ENCODE data around the gene TENM3.
"Not testable (repeated sequence)": the region's sequence is repeated elsewhere in the genome, so short reads cannot be mapped to it uniquely, and the experiment has no call there.

The TENM3 gene

DNA sequence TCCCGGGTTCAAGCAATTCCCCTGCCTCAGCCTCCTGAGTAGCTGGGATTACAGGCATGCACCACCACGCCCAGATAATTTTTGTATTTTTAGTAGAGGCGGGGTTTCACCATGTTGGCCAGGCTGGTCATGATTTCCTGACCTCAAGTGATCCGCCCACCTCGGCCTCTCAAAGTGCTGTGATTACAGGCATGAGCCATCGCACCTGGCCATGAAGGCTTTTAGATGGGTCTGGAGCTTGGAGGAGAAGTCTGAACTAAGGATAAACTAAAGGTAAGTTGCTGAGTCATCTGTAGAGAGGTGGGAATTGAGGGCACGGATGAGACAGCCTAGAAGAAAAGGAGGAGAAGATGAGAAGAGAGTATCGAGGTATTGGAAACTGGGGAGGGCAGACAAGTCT lies at the start of gene TENM3:
Gene TENM3 (plus strand): TSS at position 199 of the 400 bp plus-strand sequence. CDS start 80,619 bp downstream, outside the sequence.
- not testable (repeated sequence) for DNase-seq (ENCODE audit: low spot score)

DNA sequence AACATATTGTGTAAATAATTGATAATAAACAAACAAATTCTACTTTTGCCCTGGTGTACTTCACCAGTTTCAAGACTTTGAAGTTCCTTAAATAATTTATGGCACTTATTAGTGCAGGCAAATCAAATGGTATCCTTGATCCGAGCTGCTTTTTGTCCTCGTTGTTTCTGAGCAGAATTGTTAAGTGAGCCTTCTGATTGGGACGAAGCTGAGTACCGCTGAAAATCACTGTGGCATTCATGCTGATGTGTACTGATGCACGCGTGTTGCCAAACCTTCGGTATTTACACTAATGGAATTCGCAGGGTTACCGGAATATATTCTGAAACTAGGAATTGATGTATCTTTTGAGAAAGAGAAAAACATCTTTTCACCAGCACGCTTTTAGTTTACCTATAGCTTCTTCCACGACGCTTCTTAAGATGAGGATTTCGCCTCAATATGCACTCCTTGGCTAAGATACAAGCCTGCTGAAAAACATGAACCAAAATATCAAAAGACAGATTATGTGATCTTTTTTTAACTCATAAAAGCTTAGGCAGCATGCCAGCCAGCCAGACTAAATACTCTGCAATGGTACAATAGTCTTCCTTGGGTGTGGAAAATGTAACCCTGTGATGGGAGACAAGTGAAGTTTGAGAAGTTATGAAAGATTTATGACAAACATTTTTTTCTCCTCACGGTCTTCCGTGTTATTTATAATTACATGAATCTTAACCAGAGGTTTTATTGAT lies 48.9 kb upstream of the TENM3 start:
- DNase-seq (ENCODE audit: low spot score) = no peak

DNA sequence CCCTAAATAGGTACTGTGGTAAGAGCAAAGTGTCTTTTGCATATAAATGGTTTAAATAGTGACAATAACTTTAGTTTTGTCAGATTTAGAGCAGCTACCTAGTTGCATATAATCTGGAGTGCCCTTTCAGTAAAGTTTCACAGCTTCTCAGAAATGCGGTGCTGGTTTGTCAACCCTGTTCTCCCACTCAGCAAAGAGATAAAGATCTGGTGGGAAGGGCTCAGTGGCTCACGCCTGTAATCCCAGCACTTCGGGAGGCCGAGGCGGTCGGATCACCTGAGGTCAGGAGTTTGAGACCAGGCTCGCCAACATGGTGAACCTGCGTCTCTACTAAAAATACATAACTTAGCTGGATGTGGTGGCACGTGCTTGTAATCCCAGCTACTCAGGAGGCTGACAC lies 45.6 kb upstream of the TENM3 start:
- DNase-seq (ENCODE audit: low spot score) = no peak

DNA sequence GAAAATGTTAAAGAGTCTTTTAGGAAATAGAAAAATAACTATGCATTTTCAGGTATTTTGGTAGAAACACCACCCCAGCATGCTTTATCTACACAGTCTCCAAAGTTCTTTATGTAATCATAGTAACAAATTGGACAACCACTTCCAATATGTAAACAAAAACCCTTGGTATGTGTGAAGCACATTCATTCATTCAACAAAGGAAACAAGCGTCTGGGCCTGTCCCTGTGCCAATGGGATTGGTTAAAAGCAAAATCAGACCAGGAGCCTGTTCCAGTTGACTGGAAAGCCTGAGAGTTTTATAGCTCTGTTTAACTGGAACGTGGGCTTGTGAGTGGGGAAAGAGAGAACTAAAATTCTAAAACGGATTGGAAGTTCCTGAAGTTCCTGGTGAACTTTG lies 41.3 kb upstream of the TENM3 start:
- DNase-seq (ENCODE audit: low spot score) = no peak

DNA sequence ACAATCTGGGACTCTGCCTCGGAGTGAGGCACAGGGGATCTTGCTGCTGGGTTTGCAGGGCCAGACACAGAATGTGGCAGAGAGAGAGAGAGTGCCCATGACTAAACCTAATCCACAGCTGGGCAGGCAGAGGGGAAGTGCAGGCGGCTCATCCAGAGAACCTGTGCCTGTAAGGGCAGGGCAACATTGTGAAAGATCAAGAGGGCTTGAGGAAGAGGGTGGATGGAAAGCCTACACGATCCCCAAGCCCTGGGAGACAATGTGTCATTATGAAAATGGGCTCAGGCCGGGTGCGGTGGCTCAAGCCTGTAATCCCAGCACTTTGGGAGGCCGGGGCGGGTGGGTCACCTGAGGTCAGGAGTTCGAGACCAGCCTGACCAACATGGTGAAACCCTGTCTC lies 40.6 kb upstream of the TENM3 start:
- no peak for DNase-seq (ENCODE audit: low spot score)

DNA sequence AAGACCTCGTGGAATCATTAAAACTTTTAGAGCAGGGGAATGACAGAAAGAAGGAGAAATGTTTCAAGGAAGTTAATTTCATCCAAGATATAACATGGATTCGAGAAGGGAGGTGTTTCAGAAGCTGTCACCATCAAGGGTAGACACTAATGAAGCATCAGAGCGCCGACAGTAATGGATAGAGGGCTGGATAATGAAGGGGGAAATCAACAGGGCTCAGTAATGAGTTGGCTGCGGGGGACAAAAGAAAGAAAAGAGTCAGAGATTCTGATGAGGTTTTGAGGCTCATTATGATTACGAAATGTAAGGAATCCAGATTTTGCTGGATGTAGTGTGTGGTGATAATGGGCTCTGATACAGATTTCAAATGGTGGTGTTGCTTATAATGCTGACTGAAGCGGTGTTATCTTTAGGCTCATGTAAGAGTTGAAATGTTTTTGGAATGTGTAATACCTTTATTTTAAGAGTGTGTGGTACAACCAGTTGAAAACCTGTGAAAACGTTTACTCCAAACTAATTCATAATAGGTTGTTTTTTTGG lies 39.3 kb upstream of the TENM3 start:
- DNase-seq (ENCODE audit: low spot score) = no peak

DNA sequence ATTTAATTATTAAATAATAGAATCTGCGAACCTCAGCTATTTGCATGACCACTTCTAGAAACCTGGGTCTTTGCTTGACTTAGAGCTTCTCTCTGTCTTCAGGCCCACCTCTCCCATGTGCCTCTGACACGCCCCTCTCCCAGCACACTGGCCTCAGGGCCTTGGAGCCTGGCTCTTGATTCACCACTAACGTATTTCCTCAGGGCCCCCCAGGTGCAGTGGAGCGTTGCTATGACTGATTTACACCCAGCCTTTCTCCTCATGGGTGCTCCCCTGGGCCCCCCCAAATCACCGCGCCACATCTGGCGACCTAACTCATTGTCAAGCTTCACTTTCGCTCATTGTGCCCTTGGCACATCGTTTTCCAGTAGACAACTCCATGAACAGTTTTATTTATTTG lies 37.9 kb upstream of the TENM3 start:
- no peak for DNase-seq (ENCODE audit: low spot score)

DNA sequence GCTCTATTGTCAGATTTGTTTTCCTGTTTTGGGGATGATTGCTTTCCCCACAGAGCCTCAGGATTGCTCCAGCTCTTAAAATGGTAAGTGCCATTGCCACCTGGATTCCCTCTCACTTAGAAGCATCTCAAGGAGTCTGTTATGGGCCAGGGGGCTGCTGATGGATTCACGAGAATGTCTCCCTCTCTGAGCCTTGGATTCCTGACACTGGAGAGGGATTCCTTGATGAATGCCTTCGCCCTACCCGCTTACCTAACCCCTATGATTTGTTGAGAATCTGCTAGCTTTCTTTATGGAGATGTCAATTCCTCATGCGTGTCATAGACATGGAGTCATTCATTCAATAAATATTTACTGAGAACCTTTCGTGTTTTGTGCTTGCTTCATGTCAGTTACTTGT lies 36.9 kb upstream of the TENM3 start:
- no peak for DNase-seq (ENCODE audit: low spot score)

DNA sequence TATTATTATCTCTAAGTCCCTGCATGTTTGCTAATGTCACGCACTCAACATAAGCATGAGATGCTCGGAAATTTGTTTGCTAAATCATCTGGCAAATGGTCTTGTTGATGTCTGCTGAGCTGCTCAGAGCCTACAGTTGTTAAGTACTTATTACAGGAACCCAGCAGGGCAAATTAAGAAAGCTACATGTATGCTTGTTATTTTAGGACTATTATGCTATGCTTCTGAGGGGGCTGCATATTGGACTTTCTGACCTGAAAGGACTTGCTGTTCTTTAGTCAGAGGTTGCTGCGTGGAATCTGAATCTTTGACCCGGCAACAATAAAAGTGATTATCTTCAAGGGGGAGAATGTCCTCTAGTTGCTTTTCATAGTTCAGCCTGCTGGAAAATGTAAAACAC lies 36.3 kb upstream of the TENM3 start:
- no peak for DNase-seq (ENCODE audit: low spot score)

DNA sequence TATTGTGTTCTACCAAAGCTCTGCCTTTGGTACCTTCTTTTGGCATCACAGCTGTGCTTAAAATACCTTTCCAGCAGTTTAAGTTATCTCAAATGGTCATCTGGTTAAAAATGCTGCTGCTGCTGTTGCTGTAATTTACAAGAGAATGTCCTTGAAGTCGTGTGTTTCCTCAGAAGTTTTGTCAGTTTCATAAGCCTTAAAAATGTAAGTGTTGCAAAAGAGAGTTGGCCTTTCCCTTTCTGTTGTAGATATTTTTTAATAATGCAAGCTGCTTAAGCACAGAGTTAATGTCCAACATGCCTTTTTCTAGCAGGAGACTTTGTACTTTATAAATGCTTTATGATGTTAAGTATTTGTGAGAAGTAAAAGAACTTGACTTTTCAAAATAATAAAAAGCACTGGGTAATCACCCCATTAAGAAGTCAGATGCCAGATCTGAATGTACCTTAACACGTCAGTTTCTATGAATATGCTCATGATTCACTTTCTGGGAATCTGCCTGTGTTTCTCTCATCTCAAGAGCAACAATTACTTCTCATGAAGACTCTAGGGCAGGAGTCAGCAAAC lies 35.3 kb upstream of the TENM3 start:
- DNase-seq (ENCODE audit: low spot score) = peak; percentile 82

DNA sequence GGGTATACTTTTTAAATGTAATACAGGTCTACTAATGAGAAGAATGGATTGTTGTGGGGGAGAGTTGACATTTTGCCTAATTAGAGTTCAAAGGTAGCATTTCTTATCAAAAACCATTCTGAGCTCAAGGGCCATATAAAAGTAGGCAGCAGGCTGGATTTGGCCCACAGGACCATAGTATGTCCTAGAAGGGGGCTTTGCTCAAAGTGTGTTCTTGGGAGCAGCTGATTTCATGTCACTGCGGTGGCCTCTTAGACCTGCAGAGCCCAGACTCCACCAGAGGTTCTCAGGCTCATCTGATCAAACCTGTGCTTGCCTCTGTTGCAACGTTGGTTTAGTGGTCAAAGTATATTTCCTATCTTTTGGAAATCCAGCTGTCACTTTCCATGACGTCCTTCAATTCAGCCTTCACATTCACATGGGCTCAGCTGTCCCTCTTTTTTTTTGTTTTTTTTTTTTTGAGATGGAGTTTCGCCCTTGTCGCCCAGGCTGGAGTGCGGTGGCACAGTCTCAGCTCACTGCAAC lies 34.6 kb upstream of the TENM3 start:
- no peak for DNase-seq (ENCODE audit: low spot score)

DNA sequence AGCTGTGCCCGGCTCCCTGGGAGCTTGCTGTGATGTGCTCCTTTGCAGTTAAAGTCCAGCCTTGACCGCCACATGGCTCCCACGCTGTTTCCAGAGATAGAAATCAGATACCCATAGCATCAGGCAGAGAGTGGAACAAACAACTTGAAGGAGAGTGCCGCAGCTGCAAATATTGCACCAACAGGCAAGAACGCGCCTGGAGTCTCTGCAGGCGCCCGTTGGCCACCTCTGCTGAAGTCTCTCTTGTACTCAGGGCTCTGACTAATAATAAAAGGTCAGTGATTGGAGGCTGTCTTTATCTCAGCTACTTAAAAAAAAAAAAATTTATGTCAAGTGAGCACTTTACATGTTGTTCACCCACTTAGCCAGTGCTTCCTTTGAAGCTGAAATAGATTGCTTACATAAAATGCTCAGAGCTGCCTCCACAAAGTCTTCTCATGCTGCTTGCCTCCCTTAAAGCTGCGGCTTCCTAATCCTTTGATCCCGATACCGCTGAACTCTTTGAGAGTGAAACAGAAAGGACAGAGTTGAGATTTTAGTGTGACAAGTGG lies 30.9 kb upstream of the TENM3 start:
- DNase-seq (ENCODE audit: low spot score) = no peak

DNA sequence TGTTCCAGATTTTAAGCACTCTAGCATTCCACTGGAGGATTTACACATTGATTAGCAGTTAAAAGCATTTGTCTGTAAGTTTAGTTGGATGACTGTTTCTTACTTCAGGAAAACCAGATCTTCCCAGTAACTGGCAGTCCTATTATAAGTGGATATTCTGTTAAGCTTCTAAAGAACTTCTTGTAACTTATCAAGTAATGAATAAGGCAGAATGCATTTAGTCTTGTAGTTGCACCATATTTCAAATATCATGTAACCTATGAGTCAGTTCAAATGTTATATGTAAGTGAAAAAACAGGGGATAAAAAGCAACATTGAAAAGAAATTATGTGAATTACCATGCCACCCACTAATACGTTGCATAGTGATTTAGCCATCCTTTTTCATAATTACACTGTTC lies 30.2 kb upstream of the TENM3 start:
- no peak for DNase-seq (ENCODE audit: low spot score)

DNA sequence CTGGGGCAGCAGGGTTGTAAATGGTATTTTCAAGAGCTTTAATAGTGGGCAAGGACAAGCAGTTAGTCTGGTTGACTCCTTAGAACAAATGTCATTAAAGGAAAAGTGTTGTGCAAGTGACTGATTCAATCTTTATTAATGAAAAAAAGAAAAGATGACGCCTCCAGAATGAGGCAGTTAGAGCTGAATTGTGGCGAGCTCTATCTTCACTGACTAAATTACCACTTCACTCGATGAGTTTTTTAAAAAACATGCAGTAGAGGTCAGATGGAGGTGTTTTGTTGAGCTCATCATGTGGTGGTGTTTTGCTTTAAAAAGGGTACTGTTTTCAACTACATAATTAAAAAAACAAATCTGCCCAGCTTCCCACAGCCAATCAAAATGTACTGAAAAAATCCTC lies 28.1 kb upstream of the TENM3 start:
- DNase-seq (ENCODE audit: low spot score) = no peak

DNA sequence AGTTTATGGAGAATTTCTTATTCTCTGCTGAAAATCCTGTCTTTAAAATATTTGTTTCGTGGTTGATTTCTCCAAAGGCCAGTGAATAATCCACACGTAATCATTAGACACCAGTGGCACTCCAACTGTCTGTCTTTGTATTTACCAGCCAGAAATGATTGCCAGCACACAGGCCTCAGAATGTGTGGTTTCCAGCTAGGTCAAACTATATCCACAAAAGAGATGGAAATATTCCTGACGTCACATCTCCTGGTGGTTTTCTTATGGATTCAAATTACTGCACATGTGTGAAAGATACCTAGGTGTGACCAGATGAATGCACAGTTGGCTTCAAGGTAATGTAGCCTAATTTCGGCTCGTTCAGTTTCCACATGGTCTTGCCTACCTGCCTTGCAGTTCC lies 27.2 kb upstream of the TENM3 start:
- DNase-seq (ENCODE audit: low spot score) = no peak

DNA sequence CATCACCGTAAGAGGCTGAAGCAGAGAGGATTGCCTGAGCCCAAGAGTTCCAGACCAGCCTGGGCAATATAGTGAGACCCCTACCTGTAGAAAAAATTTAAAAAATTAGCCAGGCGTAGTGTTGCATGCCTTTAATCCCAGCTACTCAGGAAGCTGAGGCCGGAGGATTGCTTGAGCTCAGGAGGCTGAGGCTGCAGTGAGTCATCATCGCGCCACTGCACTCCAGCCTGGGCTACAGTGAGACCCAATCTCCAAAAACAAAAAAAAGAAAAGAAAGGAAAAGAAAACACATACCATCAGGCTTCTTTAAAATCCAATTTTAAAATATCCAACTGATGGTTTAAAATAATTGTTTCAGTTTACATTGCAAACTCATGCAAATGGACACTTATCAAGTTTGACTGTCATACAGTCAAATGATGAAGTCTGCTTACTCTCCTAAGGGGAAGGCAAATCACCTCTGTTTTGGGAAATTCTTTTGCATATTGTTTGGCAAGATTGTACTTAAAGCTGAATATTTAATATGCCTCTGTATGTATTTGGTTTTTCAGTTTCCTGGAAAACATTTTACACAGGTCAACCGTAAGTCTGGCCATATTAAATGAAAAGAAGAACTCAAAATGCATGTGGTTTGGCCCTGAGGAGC lies 23.7 kb upstream of the TENM3 start:
- no peak for DNase-seq (ENCODE audit: low spot score)

DNA sequence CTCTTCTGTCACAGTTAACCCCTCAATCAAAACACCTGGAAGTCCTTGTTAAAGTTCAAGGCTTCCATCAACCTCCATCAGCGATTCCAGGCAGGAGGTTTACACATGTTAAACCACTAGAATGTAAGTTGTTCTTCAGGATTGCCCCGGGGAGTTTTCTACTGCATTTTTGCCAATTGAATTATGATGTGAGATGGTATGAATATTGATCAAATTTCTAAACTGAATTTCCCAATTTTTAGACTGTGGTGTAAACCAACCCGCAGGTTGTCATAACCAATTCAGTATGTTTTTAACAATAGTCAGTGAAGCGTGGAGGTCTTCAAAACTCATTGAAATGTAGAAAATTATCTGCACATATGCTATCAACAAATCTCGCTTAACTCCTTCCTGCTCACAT lies 21.2 kb upstream of the TENM3 start:
- no peak for DNase-seq (ENCODE audit: low spot score)

DNA sequence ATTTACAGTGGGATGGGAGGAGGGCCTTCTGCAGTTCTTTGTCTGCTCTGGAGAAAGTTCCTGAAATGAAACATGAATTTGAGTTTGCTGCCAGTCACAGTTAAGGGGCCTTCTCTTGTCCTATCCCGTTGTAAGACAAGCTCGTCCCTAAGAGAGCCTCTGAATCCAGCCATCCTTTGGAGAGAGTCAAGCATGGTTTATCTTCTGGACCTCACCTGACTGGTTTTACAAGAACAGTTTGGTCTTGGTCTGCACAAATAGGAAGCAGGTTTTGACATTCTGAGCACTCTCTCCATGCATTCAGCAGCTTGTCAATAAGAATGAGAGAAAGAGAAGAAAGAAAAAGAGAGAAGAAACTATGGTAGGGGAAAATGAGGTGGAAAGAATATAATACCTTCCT lies 20.4 kb upstream of the TENM3 start:
- DNase-seq (ENCODE audit: low spot score) = no peak

DNA sequence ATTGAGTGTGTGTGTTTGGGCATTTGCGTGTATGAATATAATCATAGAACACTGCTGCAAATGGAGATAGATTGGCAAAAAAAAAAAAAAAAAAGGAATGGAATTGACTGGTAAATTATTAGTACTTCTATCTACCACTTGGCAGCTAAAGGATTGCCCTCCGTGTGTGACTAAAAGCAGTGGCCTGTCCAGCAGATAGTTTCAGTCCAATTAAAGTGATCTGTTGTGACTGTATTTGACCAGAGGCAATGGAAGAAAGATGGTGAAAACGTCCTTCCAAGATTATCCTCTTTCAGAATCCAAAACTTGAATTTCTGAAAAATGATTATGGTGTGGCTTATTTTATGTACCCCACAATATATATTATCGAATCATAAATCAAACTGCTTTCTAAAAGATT lies 19.5 kb upstream of the TENM3 start:
- no peak for DNase-seq (ENCODE audit: low spot score)

DNA sequence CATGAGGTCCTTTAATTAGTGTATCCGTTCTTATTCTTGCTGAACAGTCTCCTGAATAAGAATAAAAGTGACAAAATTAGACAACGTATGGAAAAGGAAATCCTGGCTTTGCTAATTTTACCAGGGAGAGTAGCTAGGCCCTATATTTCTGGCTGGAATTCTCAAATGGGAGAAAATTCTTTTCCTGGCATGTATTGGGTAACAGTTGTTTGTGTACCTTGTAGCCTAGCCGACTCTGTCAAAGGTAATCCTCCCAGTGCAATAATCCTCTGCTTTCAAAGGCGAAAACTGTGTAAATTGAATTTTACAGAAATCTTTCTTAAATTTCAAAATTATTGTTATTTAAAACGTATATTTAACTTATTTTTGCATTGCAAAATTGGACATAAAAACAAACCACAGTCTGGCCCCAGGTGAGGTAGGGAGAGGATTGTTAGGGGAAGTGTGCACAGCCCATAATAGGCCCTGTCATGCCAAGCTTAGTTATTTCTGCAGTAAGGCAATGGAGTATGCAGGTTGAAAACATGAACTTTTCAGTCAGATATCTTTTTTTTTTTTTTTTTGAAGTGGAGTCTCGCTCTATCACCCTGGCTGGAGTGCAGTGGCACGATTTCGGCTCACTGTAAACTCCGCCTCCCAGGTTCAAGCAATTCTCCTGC lies 18.9 kb upstream of the TENM3 start:
- DNase-seq (ENCODE audit: low spot score) = no peak

DNA sequence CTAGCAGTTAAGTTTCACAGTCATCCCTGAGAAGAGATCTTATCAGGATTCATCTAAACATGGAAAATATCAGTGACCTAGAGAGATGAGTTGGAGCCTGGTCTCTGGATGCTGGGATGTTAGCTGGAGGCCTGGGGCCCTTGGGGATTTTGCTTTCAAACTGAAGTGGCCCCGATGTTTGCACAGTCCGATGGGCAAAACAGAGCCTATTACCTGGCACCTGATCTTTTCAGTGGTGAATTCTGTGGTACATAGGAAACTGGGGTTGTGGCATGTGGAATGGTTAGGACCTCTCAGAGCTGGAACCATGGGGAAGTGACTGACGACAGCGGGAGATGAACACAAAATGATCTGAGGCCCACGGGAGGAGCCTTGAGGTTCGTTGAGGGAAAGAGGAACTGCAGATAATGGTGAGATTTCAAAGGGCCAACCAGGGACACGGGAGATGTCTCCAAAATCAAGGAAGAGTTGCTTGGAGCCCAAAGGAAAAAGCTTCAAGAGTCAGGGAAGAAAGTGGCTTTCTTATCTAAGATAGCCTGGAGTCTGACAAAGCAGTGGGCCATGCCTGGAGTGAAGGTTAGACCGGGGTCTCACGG lies 17.8 kb upstream of the TENM3 start:
- DNase-seq (ENCODE audit: low spot score) = no peak

DNA sequence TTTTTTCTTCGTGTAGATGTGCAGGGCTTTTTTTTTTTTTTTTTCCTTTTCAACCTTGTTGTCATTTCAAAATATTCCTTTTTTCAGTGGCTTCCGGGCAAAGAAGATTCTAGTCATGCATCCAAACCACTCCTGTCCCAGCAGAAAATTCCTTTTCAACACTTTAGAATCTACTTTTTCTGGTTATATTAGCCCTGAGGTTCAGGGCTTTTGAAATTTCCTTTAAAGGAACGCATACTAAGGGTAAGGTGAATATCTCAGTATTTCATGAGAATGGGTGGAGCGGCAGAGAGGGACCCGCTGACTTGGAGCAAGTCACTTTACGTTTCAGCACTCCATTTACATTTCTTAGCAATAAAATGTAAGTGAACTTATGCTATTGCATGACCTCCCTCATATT lies 15.6 kb upstream of the TENM3 start:
- DNase-seq (ENCODE audit: low spot score) = no peak
